Osteoblast (primary cell): Measurements from ENCODE around the gene SESN2. TPM values are rescaled to one million over a fixed set of nuclear protein-coding genes. Genes with fewer than 3 reads are reported as not detected.

Experiments
- DNase-seq: peaks from one replicate; pipeline ENCODE4 v3.0.0; 2011; ENCODE audit warnings: low spot score, mixed read lengths; ENCODE audit not compliant: insufficient read length; ENCODE audit errors: missing footprints
- H2AFZ ChIP-seq: 2 replicates; pipeline ENCODE4 v1.6.0; 2011; ENCODE audit warnings: mild to moderate bottlenecking, low read length
- H3K27ac ChIP-seq: 2 replicates; pipeline ENCODE4 v1.5.1; 2011; ENCODE audit warnings: mild to moderate bottlenecking, low read depth, low read length, moderate library complexity
- H3K27me3 ChIP-seq: 2 replicates; pipeline ENCODE4 v1.6.0; 2012; ENCODE audit warnings: mild to moderate bottlenecking, control low read depth, inconsistent platforms, low read length, moderate library complexity; ENCODE audit not compliant: insufficient read depth
- H3K36me3 ChIP-seq: 2 replicates; pipeline ENCODE4 v1.5.1; 2011; ENCODE audit warnings: mild to moderate bottlenecking, low read length, control low read depth, moderate library complexity; ENCODE audit not compliant: insufficient read depth
- H3K4me1 ChIP-seq: 2 replicates; pipeline ENCODE4 v1.5.1; 2011; ENCODE audit warnings: mild to moderate bottlenecking, low read length, control low read depth, moderate library complexity; ENCODE audit not compliant: insufficient read depth
- H3K4me2 ChIP-seq: 2 replicates; pipeline ENCODE4 v1.6.0; 2011; ENCODE audit warnings: mild to moderate bottlenecking, low read length; ENCODE audit not compliant: insufficient read depth
- H3K4me3 ChIP-seq: fragments of 200-600 bp; sonication (generic); 3 replicates; pipeline ENCODE4 v1.5.1; 2012; ENCODE audit warnings: mild to moderate bottlenecking, low read length, inconsistent platforms; ENCODE audit not compliant: insufficient read depth
- H3K79me2 ChIP-seq: 2 replicates; pipeline ENCODE4 v1.6.0; 2012; ENCODE audit warnings: mild to moderate bottlenecking, low read length, control low read depth, inconsistent platforms; ENCODE audit not compliant: insufficient read depth
- H3K9me3 ChIP-seq: 2 replicates; pipeline ENCODE4 v1.5.1; 2011; ENCODE audit warnings: low read depth, low read length, control low read depth
- H4K20me1 ChIP-seq: 2 replicates; pipeline ENCODE4 v1.6.0; 2012; ENCODE audit warnings: mild to moderate bottlenecking, low read length, control low read depth; ENCODE audit not compliant: insufficient read depth
- CTCF ChIP-seq: IDR thresholded peaks from 2 replicates; pipeline ENCODE4 v1.5.1; 2011; ENCODE audit warnings: mild to moderate bottlenecking, low read depth, low read length, moderate library complexity; ENCODE audit errors: extremely low read depth
- total RNA-seq: library from RNA; depleted of rRNA; stranded (reverse); fragments of >200 nt; gene quantifications from 2 replicates; pipeline ENCODE4 v1.2.3, GENCODE V29; 2012

The SESN2 gene
- total RNA-seq, 1 donor, result 59.7 TPM

DNA sequence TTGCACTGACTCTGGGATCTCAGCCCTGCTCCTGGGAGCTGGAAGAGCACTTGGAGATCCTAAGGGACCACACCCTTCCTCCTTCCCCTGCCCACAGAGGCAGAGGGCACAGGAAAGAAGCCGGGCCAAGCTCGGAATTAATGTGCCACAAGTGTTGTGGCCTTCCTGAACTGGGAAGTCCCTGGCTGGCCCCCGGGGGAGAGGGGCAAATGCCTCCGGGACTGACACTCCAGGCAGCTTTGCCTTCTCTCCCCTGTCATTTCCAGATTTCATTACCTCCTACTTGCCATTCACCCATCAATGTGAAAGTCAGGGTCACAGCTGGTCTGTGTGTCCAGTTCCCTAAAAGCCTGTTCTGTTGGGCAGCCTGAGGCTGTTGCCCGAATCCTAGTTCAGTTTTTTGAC lies 21.7 kb downstream of the SESN2 start:
- H3K36me3 ChIP-seq, result peaks cover 50% of the 10 kb centered on the region
- TF ChIP-seq CTCF, result no peak
- peaks cover 8% of the 10 kb centered on the region for H4K20me1 ChIP-seq
- H2AFZ ChIP-seq, result no peak overlapping the region
- H3K4me3 ChIP-seq, result no peak overlapping the region
- peaks cover 3% of the 10 kb centered on the region for H3K79me2 ChIP-seq
- no peak for DNase-seq
- H3K27me3 ChIP-seq, result no peaks in the 10 kb centered on the region
- no peak overlapping the region for H3K4me2 ChIP-seq
- H3K9me3 ChIP-seq, result no peaks in the 10 kb centered on the region
- no peaks in the 10 kb centered on the region for H3K4me1 ChIP-seq
- H3K27ac ChIP-seq, result no peak overlapping the region

DNA sequence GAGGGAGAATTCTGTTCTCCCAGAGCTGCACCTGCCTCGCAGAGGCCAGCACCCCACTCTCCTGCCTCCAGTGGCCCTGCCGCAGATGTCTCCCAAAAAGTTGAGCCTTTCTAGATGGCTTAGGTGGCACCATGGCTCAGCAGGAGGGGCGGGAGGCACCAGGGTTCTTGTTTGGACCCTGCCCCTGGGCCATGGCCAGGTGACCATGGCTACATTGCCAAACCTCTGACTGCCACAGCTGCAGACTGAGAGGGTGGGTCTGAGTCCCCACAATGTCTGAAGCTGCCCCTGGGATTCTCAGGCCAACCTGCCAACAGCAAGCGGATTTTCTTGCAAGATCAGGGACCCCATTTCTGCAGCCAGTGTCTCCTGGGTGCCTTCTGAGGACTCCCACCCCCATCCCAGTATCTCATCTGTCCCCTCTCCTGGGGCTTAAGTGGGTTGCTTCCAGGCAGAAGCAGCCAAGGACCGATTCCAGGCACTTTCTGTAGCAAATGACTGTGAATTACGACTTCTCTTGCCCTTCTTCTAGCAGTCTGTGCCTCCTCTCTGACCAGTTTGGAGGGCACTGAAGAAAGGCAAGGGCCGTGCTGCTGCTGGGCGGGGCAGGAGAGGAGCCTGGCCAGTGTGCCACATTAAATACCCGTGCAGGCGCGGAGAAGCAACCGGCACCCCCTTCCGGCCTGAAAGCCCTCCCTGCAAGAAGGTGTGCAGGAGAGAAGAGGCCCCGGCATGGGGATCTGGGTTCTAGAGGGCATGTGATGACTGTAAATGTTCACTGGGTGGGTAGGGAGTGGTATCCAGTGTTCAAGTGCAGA lies 22.5 kb downstream of the SESN2 start:
- no peaks in the 10 kb centered on the region for H3K9me3 ChIP-seq
- H3K36me3 ChIP-seq, result peaks cover 50% of the 10 kb centered on the region
- H3K4me1 ChIP-seq, result no peaks in the 10 kb centered on the region
- H3K4me2 ChIP-seq, result no peak overlapping the region
- no peak overlapping the region for H3K4me3 ChIP-seq
- no peak overlapping the region for H2AFZ ChIP-seq
- TF ChIP-seq CTCF, result no peak
- H4K20me1 ChIP-seq, result peaks cover 8% of the 10 kb centered on the region
- H3K79me2 ChIP-seq, result peaks cover 3% of the 10 kb centered on the region
- no peak overlapping the region for H3K27ac ChIP-seq
- no peaks in the 10 kb centered on the region for H3K27me3 ChIP-seq
- no peak for DNase-seq

GRCh38 chr1:28282426-28283407 lies 23.4 kb downstream of the SESN2 start:
- Histone ChIP-seq H3K9me3 (no peaks in the 10 kb centered on the region), H3K36me3 (peaks cover 43% of the 10 kb centered on the region), H3K4me3 (no peak overlapping the region), H3K79me2 (peaks cover 3% of the 10 kb centered on the region), H4K20me1 (peaks cover 8% of the 10 kb centered on the region), H3K27ac (no peak overlapping the region), H3K4me2 (no peak overlapping the region), H2AFZ (no peak overlapping the region), H3K4me1 (no peaks in the 10 kb centered on the region), H3K27me3 (no peaks in the 10 kb centered on the region)
- TF ChIP-seq CTCF, result no peak
- DNase-seq, result no peak

DNA sequence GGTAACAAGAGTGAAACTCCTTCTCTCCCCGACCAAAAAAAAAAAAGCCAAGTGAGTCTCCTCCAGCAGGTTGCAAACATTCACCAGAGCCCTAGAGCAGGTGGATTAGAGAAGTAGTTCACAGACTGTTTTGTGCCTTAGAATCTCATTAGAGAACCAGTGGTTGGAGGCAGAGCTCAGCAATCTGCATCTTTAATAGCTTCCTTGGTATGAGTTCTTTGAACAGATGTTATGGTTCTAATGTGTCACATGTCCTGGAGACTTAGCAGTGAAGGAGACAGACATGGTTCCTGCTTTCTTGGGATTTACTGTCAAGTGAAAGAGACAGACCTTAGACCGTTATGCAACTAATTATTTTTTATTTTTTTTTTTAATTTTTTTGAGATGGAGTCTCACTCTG lies 26.8 kb downstream of the SESN2 start:
- Histone ChIP-seq H3K4me1 (no peaks in the 10 kb centered on the region), H3K4me3 (no peak overlapping the region), H3K36me3 (peaks cover 13% of the 10 kb centered on the region), H3K9me3 (no peaks in the 10 kb centered on the region), H3K79me2 (no peaks in the 10 kb centered on the region), H2AFZ (no peak overlapping the region), H3K27me3 (no peaks in the 10 kb centered on the region), H3K4me2 (no peak overlapping the region), H3K27ac (no peak overlapping the region), H4K20me1 (no peaks in the 10 kb centered on the region)
- DNase-seq, result no peak
- no peak for TF ChIP-seq CTCF
